Endothelial cell of umbilical vein (primary cell): ENCODE measurements around the gene P2RY2. TPM values are rescaled to one million over a fixed set of nuclear protein-coding genes. Genes with fewer than 3 reads are reported as not detected.

Source experiments
- BruUV-seq: library from RNA; stranded (reverse); fragments of 400-500 nt; replicated peaks from 2 replicates; lab custom pipeline; 2021; lab: Mats Ljungman, UMichigan
- CTCF ChIA-PET: fragments of 300-600, 350-600 bp; sonication (Branson Sonifier 250); formaldehyde crosslinking; loops from one replicate; lab custom pipeline; 2021; ENCODE audit warnings: antibody characterized with exemption, inconsistent platforms; lab: Charles Lee
- POLR2A ChIA-PET: fragments of 300-600, 350-600 bp; sonication (Branson Sonifier 250); formaldehyde crosslinking; loops from one replicate; lab custom pipeline; 2021; ENCODE audit warnings: antibody characterized with exemption, inconsistent platforms; lab: Charles Lee
- DNase-seq: peaks from one replicate; pipeline ENCODE4 v3.0.0-alpha.2; 2011; ENCODE audit warnings: low read depth, low spot score
- FAIRE-seq: peaks from 2 replicates; lab custom pipeline; 2011; peaks lifted over from hg19 to GRCh38; lab: Jason Lieb, UNC
- H2AFZ ChIP-seq: 2 replicates; pipeline ENCODE4 v1.6.0; 2012; ENCODE audit warnings: low read depth, low read length, control low read depth, inconsistent platforms
- H3K27ac ChIP-seq: 2 replicates; pipeline ENCODE4 v1.5.1; 2011; ENCODE audit warnings: low read depth, mild to moderate bottlenecking, control low read depth, low read length, moderate library complexity; ENCODE audit not compliant: insufficient read depth
- H3K27me3 ChIP-seq, 2 experiments: 2 replicates each; pipeline versions ENCODE4 v1.6.0 to v1.6.1; 2011; ENCODE audit warnings: low read length in 2 of 2, mixed read lengths in 1 of 2; ENCODE audit not compliant: control insufficient read depth in 2 of 2, insufficient read depth in 2 of 2
- H3K36me3 ChIP-seq, 2 experiments: 2 replicates in 1 of 2; 3 replicates in 1 of 2; pipeline ENCODE4 v1.5.1; 2011; ENCODE audit warnings: low read length in 2 of 2, mild to moderate bottlenecking in 1 of 2, moderate library complexity in 1 of 2; ENCODE audit not compliant: control insufficient read depth in 2 of 2, insufficient read depth in 2 of 2; ENCODE audit errors: extremely low read depth in 1 of 2
- H3K4me1 ChIP-seq: 3 replicates; pipeline ENCODE4 v1.5.1; 2011; ENCODE audit warnings: mild to moderate bottlenecking, low read length; ENCODE audit not compliant: control insufficient read depth, insufficient read depth; ENCODE audit errors: extremely low read depth
- H3K4me2 ChIP-seq: 2 replicates; pipeline ENCODE4 v1.6.1; 2011; ENCODE audit warnings: low read length, control low read depth, mixed read lengths; ENCODE audit not compliant: insufficient read depth
- H3K4me3 ChIP-seq, 3 experiments: fragments of 200-600 bp in 1 of 3; sonication (generic), shearing (Covaris generic) in 1 of 3; replicated peaks in 1 of 3; 2 replicates each; pipeline ENCODE4 v1.5.1; 2011 to 2016; ENCODE audit warnings: control low read depth in 3 of 3, low read length in 3 of 3, mild to moderate bottlenecking in 2 of 3, inconsistent platforms in 1 of 3, low read depth in 1 of 3, moderate library complexity in 1 of 3; ENCODE audit not compliant: insufficient read depth in 1 of 3
- H3K79me2 ChIP-seq: 2 replicates; pipeline ENCODE4 v1.6.0; 2012; ENCODE audit warnings: low read length, inconsistent platforms; ENCODE audit not compliant: control insufficient read depth, insufficient read depth
- H3K9ac ChIP-seq: replicated peaks from 2 replicates; pipeline ENCODE3; 2011; ENCODE audit warnings: low read length, control low read depth; ENCODE audit not compliant: insufficient read depth; ENCODE audit errors: extremely low read depth
- H3K9me1 ChIP-seq: replicated peaks from 3 replicates; pipeline ENCODE4 v1.6.0; 2011; ENCODE audit warnings: mild to moderate bottlenecking, low read length; ENCODE audit not compliant: control insufficient read depth, insufficient read depth; ENCODE audit errors: extremely low read depth
- H3K9me3 ChIP-seq: replicated peaks from 2 replicates; pipeline ENCODE4 v1.5.1; 2012; ENCODE audit warnings: low read length, inconsistent platforms; ENCODE audit not compliant: control insufficient read depth, insufficient read depth
- H4K20me1 ChIP-seq: replicated peaks from 2 replicates; pipeline ENCODE3; 2011; ENCODE audit warnings: mild to moderate bottlenecking, low read length; ENCODE audit not compliant: control insufficient read depth, insufficient read depth; ENCODE audit errors: extremely low read depth
- CTCF ChIP-seq, 2 donors: IDR thresholded peaks; 1 replicate in 1 of 2; 2 replicates in 1 of 2; pipeline ENCODE4 v1.5.1; 2011; ENCODE audit warnings: low read length in 2 of 2, mild to moderate bottlenecking in 2 of 2, moderate library complexity in 2 of 2, control low read depth in 1 of 2, inconsistent platforms in 1 of 2, low read depth in 1 of 2; ENCODE audit not compliant: insufficient read depth in 1 of 2; ENCODE audit errors: extremely low read depth in 1 of 2
- EZH2 ChIP-seq: IDR thresholded peaks from 2 replicates; pipeline ENCODE4 v1.6.1; 2012; ENCODE audit warnings: borderline replicate concordance, low read depth, mild to moderate bottlenecking, moderate library complexity, low read length, inconsistent platforms; ENCODE audit not compliant: severe bottlenecking
- FOS ChIP-seq: IDR thresholded peaks from 2 replicates; pipeline ENCODE4 v1.6.1; 2011; ENCODE audit warnings: mild to moderate bottlenecking, low read length, moderate library complexity, borderline replicate concordance; ENCODE audit not compliant: insufficient read depth
- GATA2 ChIP-seq: IDR thresholded peaks from 2 replicates; pipeline ENCODE4 v1.7.0; 2011; ENCODE audit warnings: low read depth, mild to moderate bottlenecking, moderate library complexity, mixed read lengths, low read length; ENCODE audit not compliant: insufficient read length, insufficient read depth
- JUN ChIP-seq: IDR thresholded peaks from 2 replicates; pipeline ENCODE4 v1.6.1; 2011; ENCODE audit warnings: borderline replicate concordance, low read depth; ENCODE audit not compliant: insufficient read length, insufficient read depth
- MYC ChIP-seq: IDR thresholded peaks from one replicate; pipeline ENCODE4 v1.6.1; 2011; ENCODE audit warnings: mild to moderate bottlenecking, low read depth, low read length
- POLR2A ChIP-seq: IDR thresholded peaks from 2 replicates; pipeline ENCODE4 v1.6.1; 2012; ENCODE audit warnings: low read depth, mild to moderate bottlenecking, control low read depth, low read length
- POLR2AphosphoS5 ChIP-seq: IDR thresholded peaks from 2 replicates; pipeline ENCODE4 v1.6.1; 2012; ENCODE audit warnings: low read depth, mild to moderate bottlenecking, control low read depth, low read length, moderate library complexity; ENCODE audit not compliant: insufficient read depth
- dilution Hi-C: fragments of 300-500 bp; cut with MboI; formaldehyde crosslinking; loops from one replicate; pipeline ENCODE4 v1.15.0; 2019; ENCODE audit warnings: low sequenced_read_pairs; ENCODE audit not compliant: extremely low pct_ligation_motif_present
- intact Hi-C: fragments of 100-400 bp; cut with micrococcal nuclease; formaldehyde crosslinking; loops from one replicate; pipeline ENCODE4 v1.10.0; 2022
- polyA plus RNA-seq, 4 experiments: library from polyadenylated mRNA; depleted of rRNA in 3 of 4; stranded (reverse) in 3 of 4; unstranded in 1 of 4; fragments of >200 nt; gene quantifications; 2 replicates each; pipeline versions ENCODE4 v1.2.1 to v1.2.3, GENCODE V29; 2011 to 2012; ENCODE audit warnings: missing spikeins in 1 of 4
- total RNA-seq: library from RNA; stranded (reverse); gene quantifications from 2 replicates; pipeline ENCODE4 v1.2.3, GENCODE V29; 2021
- TF ChIP-seq, protein P1 (sequence below): IDR thresholded peaks from 2 replicates; pipeline ENCODE4 v1.6.1; 2011; ENCODE audit not compliant: insufficient read depth, insufficient read length

The P2RY2 gene
- total and polyA plus RNA-seq, 2 donors (not counting 3 experiments of a cell fraction or from before 2014, with no cell fraction given): 4.8 to 5.6 TPM

DNA sequence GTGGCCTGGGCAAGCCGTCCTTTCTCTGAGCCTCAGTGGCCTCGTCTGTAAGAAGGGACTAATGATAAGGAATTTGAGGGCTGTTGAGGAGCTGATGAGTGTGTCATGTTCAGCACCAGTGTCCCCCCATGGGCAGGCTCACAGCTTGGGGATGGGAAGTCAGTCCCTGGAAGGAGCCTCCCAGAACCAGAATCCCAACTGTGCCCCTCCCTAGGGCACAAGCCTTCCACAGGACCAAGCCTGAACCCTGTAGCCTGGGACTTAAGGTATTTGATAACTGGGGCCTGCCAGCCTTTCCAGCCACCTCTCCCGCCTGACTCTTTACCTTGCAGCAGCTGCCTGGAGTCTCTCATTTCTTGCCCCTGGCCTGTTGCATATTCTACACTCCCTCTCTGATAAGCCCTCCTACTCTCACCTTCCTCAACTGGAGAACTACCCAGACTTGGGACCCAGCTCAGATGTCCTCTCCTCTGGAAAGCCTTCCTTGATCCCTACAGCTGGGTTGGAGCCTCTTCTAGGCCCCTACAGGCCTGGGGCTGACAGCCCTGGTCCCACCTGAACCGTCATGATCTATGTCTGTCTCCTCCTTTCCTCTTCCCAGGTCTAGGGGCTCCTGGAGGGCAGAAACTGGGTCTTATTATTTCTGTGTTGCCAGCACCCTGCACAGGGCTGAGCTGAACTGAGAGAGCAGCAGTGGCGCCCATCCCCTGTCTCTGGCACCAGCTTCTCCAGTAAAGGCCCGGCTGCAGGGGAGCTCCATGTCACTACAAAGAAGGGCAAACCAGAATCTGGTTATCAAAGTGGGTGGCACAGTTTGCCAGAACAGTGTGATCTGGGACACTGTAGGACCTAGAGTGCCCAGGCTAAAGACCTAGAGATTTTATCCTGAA, 1.6 kb downstream of the P2RY2 start:
- H3K4me1 ChIP-seq: no peaks in the 10 kb centered on the region
- BruUV-seq: no TSS peak
- H3K9me1 ChIP-seq: no peaks in the 10 kb centered on the region
- no peaks in the 10 kb centered on the region for H3K9me3 ChIP-seq
- FAIRE-seq (no peak), DNase-seq (no peak)
- no peaks in the 10 kb centered on the region for H3K79me2 ChIP-seq
- no peak overlapping the region for H3K9ac ChIP-seq
- no peaks in the 10 kb centered on the region for H3K27me3 ChIP-seq
- POLR2A ChIA-PET: no interaction called here
- H3K36me3 ChIP-seq: no peaks in the 10 kb centered on the region
- H3K4me3 ChIP-seq: no peak overlapping the region
- H3K27ac ChIP-seq: no peak overlapping the region
- TF ChIP-seq, protein P1, sequence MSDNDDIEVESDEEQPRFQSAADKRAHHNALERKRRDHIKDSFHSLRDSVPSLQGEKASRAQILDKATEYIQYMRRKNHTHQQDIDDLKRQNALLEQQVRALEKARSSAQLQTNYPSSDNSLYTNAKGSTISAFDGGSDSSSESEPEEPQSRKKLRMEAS: no peak
- no peak for TF ChIP-seq FOS
- no peak for TF ChIP-seq POLR2A
- no peak for TF ChIP-seq EZH2
- TF ChIP-seq GATA2: no peak
- TF ChIP-seq POLR2AphosphoS5: no peak
- TF ChIP-seq MYC: no peak
- no peak for TF ChIP-seq JUN
- no peak for TF ChIP-seq CTCF (IDR thresholded peaks at IDR 0.05; ENCODE audit: extremely low read depth in 1 of 2, insufficient read depth in 1 of 2, low read depth in 1 of 2, low read length in 2 of 2)
- dilution Hi-C loops: no loop called here
- H3K4me2 ChIP-seq: no peak overlapping the region
- intact Hi-C loops: no loop called here
- CTCF ChIA-PET: interaction anchor here (0.9 to 2.9 kb wide), 8 partner anchors 9 to 116 kb away, joined by 3 to 18 read pairs (median 5); no protein-coding TSS in a partner anchor
- H4K20me1 ChIP-seq: no peaks in the 10 kb centered on the region
- no peak overlapping the region for H2AFZ ChIP-seq
